Right lobe of liver (tissue), 6 donors: ENCODE results near the gene KCNS1. TPM values are rescaled to one million over a fixed set of nuclear protein-coding genes. Genes with fewer than 3 reads are reported as not detected.
A peak's percentile ranks its signal among the peaks of the same experiment; 100 is the strongest.

Experiments
- ATAC-seq, 4 donors: fragments of 200-7000 bp; cut with Tn5 transposase; one replicate each; pipeline ENCODE4 v1.9.1; 2020; ENCODE audit warnings: mild to moderate bottlenecking in 4 of 4, moderate library complexity in 4 of 4
- DNase-seq, 3 donors: peaks; one replicate each; pipeline ENCODE4 v3.0.0-alpha.2; 2020
- H3K27ac ChIP-seq, 3 donors: fragments of 200-600 bp; one replicate each; pipeline ENCODE4 v1.8.0; 2022
- H3K27me3 ChIP-seq, 2 donors: fragments of 200-600 bp; one replicate each; pipeline ENCODE4 v1.8.0; 2022
- H3K36me3 ChIP-seq, 4 donors: fragments of 200-600 bp; sonication (generic) in 1 of 4; one replicate each; pipeline versions ENCODE4 v1.5.1 to v1.8.0; 2017 to 2022; ENCODE audit warnings: control low read depth in 1 of 4
- H3K4me1 ChIP-seq, 4 donors: fragments of 200-600 bp; sonication (generic) in 1 of 4; one replicate each; pipeline versions ENCODE4 v1.5.1 to v1.8.0; 2017 to 2022; ENCODE audit warnings: control low read depth in 1 of 4
- H3K4me3 ChIP-seq, 3 donors: fragments of 200-600 bp; one replicate each; pipeline ENCODE4 v1.8.0; 2022
- H3K9me3 ChIP-seq, 4 donors: fragments of 200-600 bp; sonication (generic) in 1 of 4; one replicate each; pipeline versions ENCODE4 v1.5.1 to v1.8.0; 2017 to 2022; ENCODE audit warnings: control low read depth in 1 of 4
- CTCF ChIP-seq, 4 donors: fragments of 200-600 bp in 3 of 4; fragments of 450-650 bp in 1 of 4; IDR thresholded peaks; one replicate each; pipeline versions ENCODE4 v1.5.1 to v1.8.0; 2016 to 2022; ENCODE audit warnings: antibody characterized with exemption in 4 of 4, mild to moderate bottlenecking in 2 of 4
- POLR2A ChIP-seq: fragments of 450-650 bp; IDR thresholded peaks from one replicate; pipeline ENCODE4 v1.6.1; 2017; ENCODE audit warnings: antibody characterized with exemption, mild to moderate bottlenecking
- WGBS: methylation state at CpG from one replicate; pipeline ENCODE4 v1.1.6; 2018; ENCODE audit warnings: low coverage, low lambda C conversion rate; ENCODE audit not compliant: insufficient coverage; ENCODE audit errors: missing lambda C conversion rate; 5-methylcytosine and 5-hydroxymethylcytosine counted together
- intact Hi-C, 2 donors: fragments of 100-400 bp; cut with DNase I; formaldehyde crosslinking; loops; one replicate each; pipeline versions ENCODE4 v1.11.2 to v1.14.1; 2022
- total RNA-seq, 6 experiments: library from RNA; depleted of rRNA in 2 of 6; stranded (reverse); fragments of >200 nt in 2 of 6; fragmentation: NEBNext Ultra II Directional in 3 of 6; extraction: Animal tissue kit (Norgen Biotek cat#: 25700) in 3 of 6; gene quantifications; one replicate each; pipeline versions ENCODE4 v1.1.0 to v1.2.4, GENCODE V29; 2016 to 2023
- donor health status: DM: no; HTN: yes; CAD: no.
- donor health status: DM: no; HTN: no; CAD: no.
- donor health status: DM: no; HTN: no; CAD: no.
- donor health status: DM: no; HTN: yes; CAD: no.
- donor health status: DM: no; HTN: yes; CAD: no.

The KCNS1 gene
- total RNA-seq, 6 experiments from 2014 or later: 0.12 TPM; not detected in 5

- H3K4me3 ChIP-seq: no peak overlapping the region
- DNase-seq (no peak), ATAC-seq (no peak)
- H3K27ac ChIP-seq: no peak overlapping the region
- no peaks in the 10 kb centered on the region for H3K36me3 ChIP-seq
- no peaks in the 10 kb centered on the region for H3K9me3 ChIP-seq
- TF ChIP-seq CTCF (IDR thresholded peaks at IDR 0.05) (no peak), POLR2A (no peak)
- peaks cover 0 to 8% (median 0%) of the 10 kb centered on the region in 4 donors for H3K4me1 ChIP-seq
- intact Hi-C loops: no loop called here
- WGBS: 90% methylated on average over 6 of the region's 6 CpGs
- H3K27me3 ChIP-seq: no peaks in the 10 kb centered on the region
Observed at GRCh38 chr20:45059022-45059728, 41.8 kb downstream of the KCNS1 start.

- Histone ChIP-seq H3K4me1 (peaks cover 0 to 8% (median 0%) of the 10 kb centered on the region in 4 donors), H3K4me3 (no peak overlapping the region), H3K27me3 (no peaks in the 10 kb centered on the region), H3K27ac (no peak overlapping the region), H3K36me3 (no peaks in the 10 kb centered on the region), H3K9me3 (no peaks in the 10 kb centered on the region)
- intact Hi-C loops: no loop called here
- no peak for TF ChIP-seq CTCF (IDR thresholded peaks at IDR 0.05)
- TF ChIP-seq POLR2A: no peak
- DNase-seq (no peak), ATAC-seq (no peak)
- WGBS: 69% methylated on average over 4 of the region's 4 CpGs
Observed at GRCh38 chr20:45058168-45058850, 42.6 kb downstream of the KCNS1 start.

- Histone ChIP-seq H3K36me3 (no peaks in the 10 kb centered on the region), H3K9me3 (no peaks in the 10 kb centered on the region), H3K27ac (no peak overlapping the region), H3K4me1 (peaks cover 0 to 8% (median 0%) of the 10 kb centered on the region in 4 donors), H3K27me3 (no peaks in the 10 kb centered on the region), H3K4me3 (no peak overlapping the region)
- ATAC-seq: peak in 3 of 4 donors; percentile 45 to 79 (median 52)
- DNase-seq: no peak
- intact Hi-C loops: no loop called here
- 74% methylated on average over 3 of the region's 8 CpGs for WGBS
- no peak for TF ChIP-seq CTCF (IDR thresholded peaks at IDR 0.05)
- TF ChIP-seq POLR2A: no peak
Observed at GRCh38 chr20:45056473-45057173, 44.3 kb downstream of the KCNS1 start.

- Histone ChIP-seq H3K36me3 (no peaks in the 10 kb centered on the region), H3K9me3 (no peaks in the 10 kb centered on the region), H3K4me1 (peaks cover 0 to 8% (median 0%) of the 10 kb centered on the region in 4 donors), H3K4me3 (no peak overlapping the region), H3K27ac (no peak overlapping the region), H3K27me3 (no peaks in the 10 kb centered on the region)
- DNase-seq (no peak), ATAC-seq (no peak)
- WGBS: 89% methylated on average over 4 of the region's 4 CpGs
- intact Hi-C loops: no loop called here
- TF ChIP-seq POLR2A: no peak
- TF ChIP-seq CTCF (IDR thresholded peaks at IDR 0.05): no peak
Observed at GRCh38 chr20:45055056-45055455, 45.9 kb downstream of the KCNS1 start.
